Upper lobe of left lung (tissue), 4 donors: ENCODE results near the gene NSF.

Source experiments
- CTCF ChIP-seq, 6 experiments: fragments of 450-650 bp in 4 of 6; fragments of 200-600 bp in 2 of 6; sonication (generic) in 2 of 6; IDR thresholded peaks; one replicate each; pipeline ENCODE4 v1.5.1; 2016 to 2019; ENCODE audit warnings: antibody characterized with exemption in 6 of 6
- POLR2A ChIP-seq, 4 donors: fragments of 450-650 bp; IDR thresholded peaks; one replicate each; pipeline ENCODE4 v1.5.1; 2016 to 2017; ENCODE audit warnings: antibody characterized with exemption in 4 of 4, mild to moderate bottlenecking in 2 of 4

GRCh38 chr17:46795379-46795952 lies 205.0 kb downstream of the NSF start:
- TF ChIP-seq POLR2A (IDR thresholded peaks at IDR 0.05) (no peak), CTCF (IDR thresholded peaks at IDR 0.05) (no peak)
